Measurements from ENCODE around the gene LOXHD1. TPM values are rescaled to one million over a fixed set of nuclear protein-coding genes. Genes with fewer than 3 reads are reported as not detected.

LOXHD1 gene
- total and polyA plus RNA-seq, 10 of the 15 experiments (the other 5 are each of a cell fraction or from before 2014, with no cell fraction given): not detected

- no TSS peak for BruUV-seq (replicated peaks)
- peaks cover 2 to 4% of the 10 kb centered on the region in 2 experiments; a peak in 2 of 4 replicates for H3K27me3 ChIP-seq (replicated peaks in 1 of 2; ENCODE audit: control insufficient read depth in 2 of 2, insufficient read depth in 2 of 2, low read length in 1 of 2)
- H3K9me3 ChIP-seq (replicated peaks; ENCODE audit: control insufficient read depth, insufficient read depth, low read length): no peaks in the 10 kb centered on the region
- H2AFZ ChIP-seq (ENCODE audit: control insufficient read depth, low read depth, low read length): no peak overlapping the region
- ChIA-PET RAD21 (ENCODE audit: unreplicated experiment) (no interaction called here), CTCF (interaction anchor here (1.2 kb wide), 1 partner anchor 47 kb away, joined by 3 read pairs; no protein-coding TSS in a partner anchor), POLR2A (no interaction called here), SMC1A (ENCODE audit: uncharacterized antibody, unreplicated experiment) (no interaction called here)
- ATAC-seq: no peak
- DNase-seq (ENCODE audit: low read depth, low spot score): no peak
- in situ Hi-C loops (cut with MboI): no loop called here
- 44% methylated on average over 4 of the region's 4 CpGs for WGBS (ENCODE audit: insufficient coverage, insufficient replicate concordance, low lambda C conversion rate, missing lambda C conversion rate)
- FAIRE-seq: no peak
- no peak overlapping the region for H3K27ac ChIP-seq (ENCODE audit: control insufficient read depth, insufficient read depth)
- H3K79me2 ChIP-seq (ENCODE audit: control insufficient read depth, insufficient read depth, low read length): no peaks in the 10 kb centered on the region
- TF ChIP-seq, protein P1, sequence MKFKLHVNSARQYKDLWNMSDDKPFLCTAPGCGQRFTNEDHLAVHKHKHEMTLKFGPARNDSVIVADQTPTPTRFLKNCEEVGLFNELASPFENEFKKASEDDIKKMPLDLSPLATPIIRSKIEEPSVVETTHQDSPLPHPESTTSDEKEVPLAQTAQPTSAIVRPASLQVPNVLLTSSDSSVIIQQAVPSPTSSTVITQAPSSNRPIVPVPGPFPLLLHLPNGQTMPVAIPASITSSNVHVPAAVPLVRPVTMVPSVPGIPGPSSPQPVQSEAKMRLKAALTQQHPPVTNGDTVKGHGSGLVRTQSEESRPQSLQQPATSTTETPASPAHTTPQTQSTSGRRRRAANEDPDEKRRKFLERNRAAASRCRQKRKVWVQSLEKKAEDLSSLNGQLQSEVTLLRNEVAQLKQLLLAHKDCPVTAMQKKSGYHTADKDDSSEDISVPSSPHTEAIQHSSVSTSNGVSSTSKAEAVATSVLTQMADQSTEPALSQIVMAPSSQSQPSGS (IDR thresholded peaks at IDR 0.05; ENCODE audit: low read length): no peak
- TF ChIP-seq ELK1 (IDR thresholded peaks at IDR 0.05; ENCODE audit: low read depth, low read length): no peak
- TF ChIP-seq ATF7 (IDR thresholded peaks at IDR 0.05; ENCODE audit: low read depth): no peak
- no peak overlapping the region for H3K4me3 ChIP-seq
- H4K20me1 ChIP-seq (ENCODE audit: control insufficient read depth, insufficient read depth): no peaks in the 10 kb centered on the region
- H3K9ac ChIP-seq (ENCODE audit: control insufficient read depth, insufficient read depth, low read length): no peak overlapping the region
- H3K4me2 ChIP-seq (ENCODE audit: control insufficient read depth, insufficient read depth): no peak overlapping the region
- H3K36me3 ChIP-seq (ENCODE audit: control insufficient read depth in 2 of 2, insufficient read depth in 2 of 2, low read length in 1 of 2): no peaks in the 10 kb centered on the region
- H3K4me1 ChIP-seq (ENCODE audit: control insufficient read depth, insufficient read depth, low read length): no peaks in the 10 kb centered on the region
- intact Hi-C loops (cut with micrococcal nuclease; ENCODE audit: unreplicated experiment): no loop called here
These were observed 47.8 kb upstream of the LOXHD1 start for GRCh38 chr18:46704816-46705215.

GRCh38 chr18:46704189-46704588 lies 47.2 kb upstream of the LOXHD1 start:
- Histone ChIP-seq H3K9ac (ENCODE audit: control insufficient read depth, insufficient read depth, low read length) (no peak overlapping the region), H3K4me1 (ENCODE audit: control insufficient read depth, insufficient read depth, low read length) (no peaks in the 10 kb centered on the region), H3K79me2 (ENCODE audit: control insufficient read depth, insufficient read depth, low read length) (no peaks in the 10 kb centered on the region), H2AFZ (ENCODE audit: control insufficient read depth, low read depth, low read length) (no peak overlapping the region), H3K36me3 (ENCODE audit: control insufficient read depth in 2 of 2, insufficient read depth in 2 of 2, low read length in 1 of 2) (no peaks in the 10 kb centered on the region), H4K20me1 (ENCODE audit: control insufficient read depth, insufficient read depth) (no peaks in the 10 kb centered on the region), H3K4me3 (no peak overlapping the region), H3K9me3 (replicated peaks; ENCODE audit: control insufficient read depth, insufficient read depth, low read length) (no peaks in the 10 kb centered on the region), H3K4me2 (ENCODE audit: control insufficient read depth, insufficient read depth) (no peak overlapping the region), H3K27ac (ENCODE audit: control insufficient read depth, insufficient read depth) (no peak overlapping the region), H3K27me3 (replicated peaks in 1 of 2; ENCODE audit: control insufficient read depth in 2 of 2, insufficient read depth in 2 of 2, low read length in 1 of 2) (peaks cover 2 to 4% of the 10 kb centered on the region in 2 experiments; a peak in 2 of 4 replicates)
- ChIA-PET SMC1A (ENCODE audit: uncharacterized antibody, unreplicated experiment) (no interaction called here), POLR2A (no interaction called here), RAD21 (ENCODE audit: unreplicated experiment) (no interaction called here), CTCF (no interaction called here)
- 59% methylated on average over 7 of the region's 7 CpGs for WGBS (ENCODE audit: insufficient coverage, insufficient replicate concordance, low lambda C conversion rate, missing lambda C conversion rate)
- ATAC-seq (no peak), FAIRE-seq (no peak), DNase-seq (ENCODE audit: low read depth, low spot score) (no peak)
- intact Hi-C loops (cut with micrococcal nuclease; ENCODE audit: unreplicated experiment) (no loop called here), in situ Hi-C loops (cut with MboI) (no loop called here)
- no TSS peak for BruUV-seq (replicated peaks)
- TF ChIP-seq E2F4 (IDR thresholded peaks at IDR 0.05; ENCODE audit: low read depth, low read length) (no peak), ESRRA (IDR thresholded peaks at IDR 0.05; ENCODE audit: low read length) (no peak), CREM (IDR thresholded peaks at IDR 0.05; ENCODE audit: low read depth) (no peak), HDGF (IDR thresholded peaks at IDR 0.05) (no peak), KDM1A (IDR thresholded peaks at IDR 0.05; ENCODE audit: borderline replicate concordance) (no peak), TBL1XR1 (IDR thresholded peaks at IDR 0.05; ENCODE audit: low read depth, low read length) (no peak), RELA (IDR thresholded peaks at IDR 0.05; ENCODE audit: borderline replicate concordance, partially characterized antibody) (no peak), HDAC6 (IDR thresholded peaks at IDR 0.05; ENCODE audit: unreplicated experiment) (no peak), POLR2AphosphoS2 (IDR thresholded peaks at IDR 0.05; ENCODE audit: low read depth, low read length) (no peak), NFYA (IDR thresholded peaks at IDR 0.05; ENCODE audit: borderline replicate concordance, low read depth, low read length) (no peak)
- TF ChIP-seq, protein P2, sequence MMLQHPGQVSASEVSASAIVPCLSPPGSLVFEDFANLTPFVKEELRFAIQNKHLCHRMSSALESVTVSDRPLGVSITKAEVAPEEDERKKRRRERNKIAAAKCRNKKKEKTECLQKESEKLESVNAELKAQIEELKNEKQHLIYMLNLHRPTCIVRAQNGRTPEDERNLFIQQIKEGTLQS (IDR thresholded peaks at IDR 0.05; ENCODE audit: borderline replicate concordance, extremely low read depth, low read depth, low read length): no peak

Measured in GM12878 (cell line).